Caco-2 (cell line): ENCODE results near the gene CCNL2. TPM values are rescaled to one million over a fixed set of nuclear protein-coding genes. Genes with fewer than 3 reads are reported as not detected.
A peak's percentile ranks its signal among the peaks of the same experiment; 100 is the strongest.
"Not testable (repeated sequence)": the region's sequence is repeated elsewhere in the genome, so short reads cannot be mapped to it uniquely, and the experiment has no call there.

ENCODE experiments used
- BruUV-seq: library from RNA; stranded (reverse); fragments of 400-500 nt; replicated peaks from 2 replicates; lab custom pipeline; 2021; lab: Mats Ljungman, UMichigan
- CTCF ChIA-PET: fragments of 300-600 bp; sonication (Branson Sonifier 250); formaldehyde crosslinking; loops from one replicate; lab custom pipeline; 2022; ENCODE audit warnings: antibody characterized with exemption; lab: Charles Lee
- POLR2A ChIA-PET: fragments of 300-600 bp; sonication (Branson Sonifier 250); formaldehyde crosslinking; loops from one replicate; lab custom pipeline; 2022; ENCODE audit warnings: antibody characterized with exemption; lab: Charles Lee
- DNase-seq, 2 experiments: peaks; one replicate each; pipeline versions ENCODE4 v3.0.0 to v3.0.0-alpha.2; 2020 to 2022
- H3K27me3 ChIP-seq: replicated peaks from 2 replicates; pipeline ENCODE4 v1.6.0; 2011; ENCODE audit warnings: low read length; ENCODE audit not compliant: control insufficient read depth, insufficient read depth
- H3K36me3 ChIP-seq: 2 replicates; pipeline ENCODE4 v1.5.1; 2011; ENCODE audit warnings: low read length; ENCODE audit not compliant: control insufficient read depth, insufficient read depth
- H3K4me1 ChIP-seq: fragments of 250-450 bp; sonication (Bioruptor Pico); 2 replicates; pipeline ENCODE4 v1.5.1; 2020; ENCODE audit warnings: mild to moderate bottlenecking
- H3K4me3 ChIP-seq: 2 replicates; pipeline ENCODE4 v1.5.1; 2011; ENCODE audit warnings: low read depth, mild to moderate bottlenecking, control low read depth, low read length
- H3K9me3 ChIP-seq: fragments of 250-450 bp; sonication (Bioruptor Pico); 2 replicates; pipeline ENCODE4 v1.5.1; 2020; ENCODE audit warnings: mild to moderate bottlenecking, moderate library complexity
- H3K27ac Mint-ChIP-seq: one replicate; pipeline ENCODE4 v1.8.0; 2022; ENCODE audit warnings: mixed read lengths; ENCODE audit not compliant: unreplicated experiment
- H3K27me3 Mint-ChIP-seq: one replicate; pipeline ENCODE4 v1.8.0; 2022; ENCODE audit warnings: mixed read lengths; ENCODE audit not compliant: insufficient read depth, unreplicated experiment
- H3K36me3 Mint-ChIP-seq: one replicate; pipeline ENCODE4 v1.8.0; 2022; ENCODE audit warnings: mild to moderate bottlenecking, mixed read lengths; ENCODE audit not compliant: insufficient read depth, unreplicated experiment
- H3K4me1 Mint-ChIP-seq: one replicate; pipeline ENCODE4 v1.8.0; 2022; ENCODE audit warnings: low read depth, mixed read lengths; ENCODE audit not compliant: unreplicated experiment
- H3K4me3 Mint-ChIP-seq: one replicate; pipeline ENCODE4 v1.8.0; 2022; ENCODE audit warnings: mild to moderate bottlenecking, moderate library complexity, mixed read lengths; ENCODE audit not compliant: unreplicated experiment
- H3K9me3 Mint-ChIP-seq: one replicate; pipeline ENCODE4 v1.8.0; 2022; ENCODE audit warnings: mixed read lengths; ENCODE audit not compliant: unreplicated experiment
- CTCF ChIP-seq, 2 experiments: fragments of 200-600 bp in 1 of 2; IDR thresholded peaks; 1 replicate in 1 of 2; 2 replicates in 1 of 2; pipeline versions ENCODE4 v1.5.1 to v1.8.0; 2011 to 2022; ENCODE audit warnings: antibody characterized with exemption in 1 of 2, control low read depth in 1 of 2, inconsistent platforms in 1 of 2, low read depth in 1 of 2, low read length in 1 of 2, mild to moderate bottlenecking in 1 of 2, moderate library complexity in 1 of 2; ENCODE audit not compliant: insufficient read depth in 1 of 2, severe bottlenecking in 1 of 2, unreplicated experiment in 1 of 2
- intact Hi-C: fragments of 100-400 bp; cut with micrococcal nuclease; formaldehyde crosslinking; loops from one replicate; pipeline ENCODE4 v1.10.0; 2022; ENCODE audit not compliant: unreplicated experiment
- total RNA-seq: library from RNA; stranded (reverse); gene quantifications from 2 replicates; pipeline ENCODE4 v1.2.3, GENCODE V29; 2022

Gene CCNL2
- total RNA-seq, 1 experiment from 2014 or later, result 147 TPM

DNA sequence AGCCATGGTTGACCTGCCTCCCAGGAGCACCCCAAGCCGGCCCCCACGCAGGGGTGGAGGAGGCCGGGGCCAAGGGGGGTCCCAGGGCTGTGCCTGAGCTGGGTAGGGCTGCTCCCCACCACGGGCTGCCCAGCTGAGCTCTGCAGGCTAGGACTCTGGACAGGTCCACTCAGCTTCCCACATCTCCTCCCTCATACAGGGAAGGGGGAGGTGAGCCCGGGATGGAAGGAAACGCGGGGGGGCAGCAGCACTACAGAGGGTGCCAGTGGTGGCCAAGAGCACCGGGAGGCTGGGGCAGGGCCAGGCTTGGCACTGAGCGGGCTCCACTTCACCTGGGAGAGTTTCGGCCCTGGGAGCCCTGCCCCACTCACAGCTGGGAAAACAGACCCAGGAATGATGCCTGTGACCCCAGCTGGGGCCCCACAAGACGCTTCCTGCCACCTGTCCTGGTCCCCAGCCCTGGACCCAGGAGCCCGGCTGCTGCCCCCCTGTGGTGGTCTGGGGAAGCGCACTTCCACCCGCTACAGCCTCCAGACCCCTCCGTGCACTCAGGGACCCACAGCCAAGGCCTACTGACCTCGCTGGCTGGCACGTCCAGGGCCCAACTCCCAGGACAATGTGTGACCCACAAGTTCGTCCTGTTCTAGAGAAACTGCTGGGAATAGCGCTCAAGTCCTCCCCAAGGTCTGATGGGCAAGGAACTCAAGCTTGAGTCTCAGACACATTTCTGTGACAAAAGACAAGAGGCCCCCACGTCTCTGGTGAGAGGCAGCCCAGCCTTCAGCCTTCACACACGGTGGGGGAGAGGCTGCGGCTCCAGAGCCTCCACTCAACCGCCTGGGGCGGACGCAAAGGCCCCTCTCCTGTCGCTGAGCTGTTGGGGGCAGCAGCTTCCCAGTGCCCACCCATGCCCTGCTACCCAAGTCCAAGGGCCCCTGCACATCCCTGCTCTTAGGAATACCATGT is 27.1 kb downstream of the CCNL2 start:
- no peaks in the 10 kb centered on the region for H3K9me3 ChIP-seq
- TF ChIP-seq CTCF (IDR thresholded peaks at IDR 0.05; ENCODE audit: insufficient read depth in 1 of 2, low read depth in 1 of 2, low read length in 1 of 2, severe bottlenecking in 1 of 2, unreplicated experiment in 1 of 2), result peak; percentile 81 to 86
- no peaks in the 10 kb centered on the region for H3K36me3 ChIP-seq
- POLR2A ChIA-PET, result no interaction called here
- Mint-ChIP-seq H3K27me3 (no peaks in the 10 kb centered on the region), H3K36me3 (peaks cover 16% of the 10 kb centered on the region), H3K9me3 (no peaks in the 10 kb centered on the region), H3K4me1 (no peaks in the 10 kb centered on the region), H3K4me3 (no peak overlapping the region), H3K27ac (no peak overlapping the region)
- no TSS peak for BruUV-seq
- intact Hi-C loops, result no loop called here
- H3K4me1 ChIP-seq, result peaks cover 6% of the 10 kb centered on the region
- CTCF ChIA-PET, result no interaction called here
- DNase-seq, result peak in 1 of 2 experiments; percentile 78
- H3K4me3 ChIP-seq, result no peak overlapping the region
- no peaks in the 10 kb centered on the region for H3K27me3 ChIP-seq

- POLR2A ChIA-PET, result no interaction called here
- no peaks in the 10 kb centered on the region for H3K36me3 ChIP-seq
- CTCF ChIA-PET, result no interaction called here
- no peak overlapping the region for H3K27ac Mint-ChIP-seq
- H3K27me3 ChIP-seq, result no peaks in the 10 kb centered on the region
- no peaks in the 10 kb centered on the region for H3K9me3 ChIP-seq
- no peaks in the 10 kb centered on the region for H3K27me3 Mint-ChIP-seq
- no TSS peak for BruUV-seq
- H3K9me3 Mint-ChIP-seq, result no peaks in the 10 kb centered on the region
- no peak for DNase-seq
- peaks cover 16% of the 10 kb centered on the region for H3K36me3 Mint-ChIP-seq
- no peak overlapping the region for H3K4me3 ChIP-seq
- TF ChIP-seq CTCF (IDR thresholded peaks at IDR 0.05; ENCODE audit: insufficient read depth in 1 of 2, low read depth in 1 of 2, low read length in 1 of 2, severe bottlenecking in 1 of 2, unreplicated experiment in 1 of 2), result no peak
- no peak overlapping the region for H3K4me3 Mint-ChIP-seq
- no peaks in the 10 kb centered on the region for H3K4me1 Mint-ChIP-seq
- intact Hi-C loops, result no loop called here
- peaks cover 6% of the 10 kb centered on the region for H3K4me1 ChIP-seq
Observed at GRCh38 chr1:1371364-1371745, 27.8 kb downstream of the CCNL2 start.

- POLR2A ChIA-PET, result no interaction called here
- no TSS peak for BruUV-seq
Observed at GRCh38 chr1:1370771-1371300, 28.3 kb downstream of the CCNL2 start.

GRCh38 chr1:1370094-1370493 is 29.0 kb downstream of the CCNL2 start:
- H3K9me3 Mint-ChIP-seq, POLR2A ChIA-PET, H3K4me3 ChIP-seq, H3K36me3 ChIP-seq, H3K27me3 ChIP-seq, H3K4me3 Mint-ChIP-seq, BruUV-seq, H3K9me3 ChIP-seq, H3K27me3 Mint-ChIP-seq, H3K4me1 Mint-ChIP-seq, DNase-seq, intact Hi-C loops, H3K27ac Mint-ChIP-seq, H3K4me1 ChIP-seq: not testable (repeated sequence)
- H3K36me3 Mint-ChIP-seq, result peaks cover 11% of the 10 kb centered on the region
- CTCF ChIA-PET, result interaction anchor here (0.7 kb wide), 1 partner anchor 428 kb away, joined by 3 read pairs; no protein-coding TSS in a partner anchor

More at GRCh38 chr1:1370771-1371300, 28.3 kb downstream of the CCNL2 start:
- Histone ChIP-seq H3K36me3 (no peaks in the 10 kb centered on the region), H3K9me3 (no peaks in the 10 kb centered on the region), H3K27me3 (no peaks in the 10 kb centered on the region), H3K4me3 (no peak overlapping the region), H3K4me1 (peaks cover 6% of the 10 kb centered on the region)
- Mint-ChIP-seq H3K36me3 (peaks cover 16% of the 10 kb centered on the region), H3K9me3 (no peaks in the 10 kb centered on the region), H3K27me3 (no peaks in the 10 kb centered on the region), H3K27ac (no peak overlapping the region), H3K4me3 (no peak overlapping the region), H3K4me1 (no peaks in the 10 kb centered on the region)
- DNase-seq, result no peak
- TF ChIP-seq CTCF (IDR thresholded peaks at IDR 0.05; ENCODE audit: insufficient read depth in 1 of 2, low read depth in 1 of 2, low read length in 1 of 2, severe bottlenecking in 1 of 2, unreplicated experiment in 1 of 2), result no peak
- CTCF ChIA-PET, result interaction anchor here (0.7 kb wide), 1 partner anchor 429 kb away, joined by 3 read pairs; no protein-coding TSS in a partner anchor
- intact Hi-C loops, result no loop called here
